DMS114 treated with DMSO at 0.1 percent for 48 hours (cell line): ENCODE results near the gene DNAJC21.

Source experiments
- DNase-seq: peaks from one replicate; lab custom pipeline; 2025; ENCODE audit not compliant: unreplicated experiment; lab: John Stamatoyannopoulos, UW

DNAJC21 gene

DNA sequence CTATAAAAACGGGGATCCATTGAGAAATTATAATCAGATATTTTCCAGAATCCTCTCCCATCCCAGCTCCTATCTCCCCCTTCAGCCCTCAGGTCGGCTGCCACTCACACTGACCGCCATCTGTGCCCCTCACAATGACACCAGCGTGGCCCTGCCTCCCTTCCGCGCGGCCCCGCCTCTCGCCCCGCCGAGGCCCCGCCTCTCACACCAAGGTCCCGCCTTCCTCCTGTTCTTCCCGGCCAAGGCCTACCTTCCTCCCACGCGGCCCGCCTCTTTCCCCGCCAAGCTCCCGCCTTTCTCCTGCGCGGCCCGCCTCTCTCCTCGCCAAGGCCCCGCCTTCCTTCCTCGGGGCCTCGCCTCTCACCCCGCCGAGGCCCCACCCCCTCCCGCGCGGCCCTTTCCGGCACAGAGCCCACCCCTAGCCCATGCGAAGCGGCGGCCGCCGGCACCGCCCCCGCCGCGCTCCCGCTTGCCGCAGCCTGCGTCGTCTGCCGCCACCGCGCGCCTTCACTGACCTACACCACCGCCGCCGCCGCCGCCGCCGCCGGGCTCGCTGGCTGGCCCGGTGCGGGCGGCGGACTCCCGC is at the start of gene DNAJC21:
TSS of gene DNAJC21 (plus strand) at position 426 of the 586 bp plus-strand sequence. CDS start 261 bp downstream, outside the sequence.
- DNase-seq, result peak; percentile 92

DNA sequence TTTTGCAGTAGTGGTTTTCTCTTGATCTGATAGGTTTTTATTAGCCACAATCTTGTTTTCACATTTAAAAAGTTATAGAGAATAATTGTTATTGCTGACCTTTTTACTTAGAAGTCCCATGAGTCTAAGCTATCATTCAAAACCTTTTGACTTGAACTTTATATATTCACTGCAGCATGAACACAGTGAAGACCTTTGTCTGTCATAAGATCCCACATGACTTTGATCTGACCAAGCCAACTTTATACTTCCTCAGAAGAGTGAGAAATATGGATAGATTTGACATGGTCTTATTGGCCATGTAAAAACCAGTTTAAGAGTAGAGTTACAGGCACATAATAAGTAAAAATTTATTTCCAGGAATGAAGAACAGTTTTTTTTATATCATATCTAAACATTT is 48.1 kb upstream of the DNAJC21 start:
- no peak for DNase-seq

DNA sequence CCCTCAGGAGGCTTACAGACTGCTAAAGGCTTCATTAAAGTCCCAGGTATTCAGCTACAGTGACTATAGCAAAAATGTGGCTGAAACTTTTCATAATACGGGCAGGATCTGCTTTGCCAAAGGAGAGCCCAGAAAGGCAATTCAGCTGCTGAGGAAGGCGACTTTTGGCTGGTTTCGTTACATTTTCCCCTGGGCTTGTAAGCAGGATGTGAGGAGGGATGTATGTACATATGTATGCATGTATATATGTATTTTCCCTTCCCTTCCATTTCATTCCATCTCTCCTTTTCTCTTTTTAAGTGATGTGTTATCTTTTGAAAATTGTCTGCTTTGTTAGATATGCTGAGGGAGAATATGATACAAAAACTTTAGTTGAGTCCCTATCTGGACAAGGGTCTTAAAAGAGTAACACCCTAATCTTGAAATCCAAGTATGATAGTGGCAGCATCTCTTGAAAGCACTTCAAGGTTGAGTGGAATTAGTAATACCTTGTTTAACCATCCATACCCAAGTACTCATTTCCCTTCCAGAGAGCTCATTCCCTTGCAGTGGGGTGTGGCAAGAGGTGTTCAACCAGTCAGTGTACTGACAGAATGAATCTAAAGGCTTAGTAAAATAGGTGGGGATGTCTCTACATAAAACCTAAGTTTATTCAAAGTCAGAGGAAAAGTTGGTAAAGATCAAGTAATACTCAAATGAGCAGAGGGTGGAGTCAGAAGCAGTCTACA is 42.8 kb upstream of the DNAJC21 start:
- DNase-seq, result no peak

DNA sequence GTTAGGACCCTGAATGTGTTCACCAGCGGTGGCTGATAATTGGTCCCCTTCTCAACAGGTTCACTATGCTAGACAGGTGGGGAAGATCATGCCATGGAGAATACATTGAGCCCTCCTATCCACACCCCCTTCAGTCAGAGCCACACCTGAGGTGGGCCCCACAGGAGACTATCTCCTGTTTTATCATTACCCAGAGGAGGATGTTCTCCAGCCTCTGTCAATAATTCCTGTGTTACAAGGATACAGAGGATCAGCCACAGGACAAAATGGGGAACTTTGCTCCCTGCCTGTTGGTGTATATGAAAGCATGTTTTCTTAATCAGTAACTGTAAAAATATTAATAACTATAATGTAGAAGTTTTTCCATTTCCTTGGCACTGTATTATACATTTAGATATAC is 40.0 kb upstream of the DNAJC21 start:
- no peak for DNase-seq

DNA sequence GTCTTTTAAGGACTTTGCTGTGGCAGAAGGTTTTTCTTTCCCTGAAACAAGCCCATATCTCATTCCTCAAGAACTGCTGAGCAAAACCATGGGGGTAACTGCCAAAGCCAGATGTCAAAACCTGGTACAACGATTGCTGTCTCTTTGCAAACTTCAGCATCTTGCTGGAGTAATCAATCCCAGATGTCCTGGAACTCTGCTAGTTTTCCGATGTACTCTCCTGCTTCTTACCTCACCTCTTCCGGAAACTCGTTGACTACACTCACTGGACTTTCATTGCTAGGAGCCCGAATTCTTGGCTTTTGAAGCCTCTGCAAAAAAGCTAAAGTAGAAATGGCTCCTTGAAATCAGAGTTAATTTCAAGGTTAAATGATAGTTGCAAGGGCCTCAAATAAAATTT is 37.4 kb upstream of the DNAJC21 start:
- DNase-seq, result no peak

DNA sequence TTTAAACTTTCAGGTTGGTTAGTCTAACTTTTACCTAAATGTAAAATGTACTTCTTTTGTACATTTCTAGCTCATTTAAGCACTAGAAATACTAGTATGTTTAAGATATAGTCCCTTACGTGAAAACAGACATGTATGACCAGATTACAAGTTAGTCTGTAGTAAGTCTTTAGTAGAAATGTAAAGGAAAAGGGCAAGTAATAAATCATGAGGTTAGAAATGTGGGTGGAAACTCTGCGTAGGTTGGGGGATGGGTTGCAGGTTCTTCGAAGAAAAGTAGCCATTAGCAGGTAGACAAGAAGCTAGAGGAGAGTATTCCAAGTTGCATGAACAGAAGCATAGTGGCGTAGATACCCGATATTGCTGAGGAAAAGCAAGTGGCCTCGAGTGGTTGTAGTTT is 36.9 kb upstream of the DNAJC21 start:
- DNase-seq, result no peak

DNA sequence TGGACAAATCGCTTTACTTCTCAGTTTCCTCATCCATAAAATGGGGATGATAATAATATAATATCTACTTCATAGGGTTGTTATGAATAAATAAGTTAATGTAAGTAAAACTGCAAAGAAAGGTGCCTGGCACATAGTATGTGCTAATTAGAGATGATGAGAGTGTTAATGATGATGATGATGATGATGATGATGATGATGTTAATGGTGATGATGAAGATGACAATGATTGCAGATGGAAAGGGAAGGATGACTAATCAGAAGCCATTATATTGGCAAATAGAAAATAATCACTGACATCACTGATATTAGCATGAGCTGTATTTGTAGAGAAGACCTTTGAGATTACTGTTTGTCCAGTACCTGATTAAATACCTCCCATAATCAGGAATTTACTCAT is 34.6 kb upstream of the DNAJC21 start:
- no peak for DNase-seq

DNA sequence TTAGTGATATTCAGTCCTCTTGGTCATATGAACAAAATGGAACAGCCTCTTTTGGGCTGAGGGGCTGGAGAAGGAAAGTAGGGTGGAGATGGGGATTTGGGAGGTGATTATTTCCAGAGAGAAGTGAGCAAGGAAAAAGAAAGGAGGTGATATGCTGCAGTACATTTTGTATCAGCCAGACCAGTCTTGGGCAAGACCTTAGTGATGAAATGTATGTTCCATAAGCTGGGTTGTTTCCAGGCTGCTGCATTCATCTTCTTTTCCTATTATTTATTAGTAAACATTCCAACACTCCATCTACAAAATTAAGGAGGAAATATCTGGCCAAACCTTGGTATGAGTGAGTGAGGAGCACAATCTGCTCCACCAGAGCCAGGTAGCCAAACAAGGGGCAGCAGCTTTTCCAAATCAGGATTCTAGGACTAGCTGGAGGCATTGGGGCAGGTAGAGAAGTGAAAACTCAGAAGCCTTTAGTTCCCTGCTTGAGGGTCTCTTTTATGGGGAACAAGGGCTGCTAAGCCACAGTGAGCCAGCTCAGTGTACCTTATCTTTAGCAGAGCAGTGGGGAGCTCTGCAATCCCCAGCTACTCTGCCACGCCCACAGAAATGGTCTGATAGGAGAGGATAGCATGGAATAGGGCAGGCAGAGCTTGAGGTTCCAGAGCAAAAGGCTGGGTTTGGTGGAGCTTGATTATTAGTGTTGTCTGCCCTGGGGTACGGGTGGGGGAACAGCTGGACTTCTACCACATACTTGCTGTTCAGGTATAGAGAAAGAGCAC is 33.5 kb upstream of the DNAJC21 start:
- no peak for DNase-seq

DNA sequence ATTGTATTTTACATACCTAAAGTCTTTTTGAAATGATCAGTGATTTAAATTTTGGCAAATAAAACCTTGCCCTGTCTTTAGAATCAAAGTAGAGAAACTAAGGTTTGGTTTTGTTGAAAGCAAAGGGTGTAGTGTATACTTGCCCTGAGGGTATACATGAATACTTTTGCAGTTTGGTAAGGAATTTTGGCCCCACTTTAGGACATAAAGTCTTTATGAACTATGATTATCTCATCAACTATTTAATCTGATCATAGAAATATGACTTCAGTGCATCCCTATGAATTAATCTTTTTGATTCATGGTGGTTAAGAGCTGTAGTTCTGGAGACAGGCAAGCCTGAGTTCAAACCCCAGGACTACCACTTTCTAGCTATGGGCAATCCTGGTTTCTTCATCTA is 31.7 kb upstream of the DNAJC21 start:
- DNase-seq, result no peak

DNA sequence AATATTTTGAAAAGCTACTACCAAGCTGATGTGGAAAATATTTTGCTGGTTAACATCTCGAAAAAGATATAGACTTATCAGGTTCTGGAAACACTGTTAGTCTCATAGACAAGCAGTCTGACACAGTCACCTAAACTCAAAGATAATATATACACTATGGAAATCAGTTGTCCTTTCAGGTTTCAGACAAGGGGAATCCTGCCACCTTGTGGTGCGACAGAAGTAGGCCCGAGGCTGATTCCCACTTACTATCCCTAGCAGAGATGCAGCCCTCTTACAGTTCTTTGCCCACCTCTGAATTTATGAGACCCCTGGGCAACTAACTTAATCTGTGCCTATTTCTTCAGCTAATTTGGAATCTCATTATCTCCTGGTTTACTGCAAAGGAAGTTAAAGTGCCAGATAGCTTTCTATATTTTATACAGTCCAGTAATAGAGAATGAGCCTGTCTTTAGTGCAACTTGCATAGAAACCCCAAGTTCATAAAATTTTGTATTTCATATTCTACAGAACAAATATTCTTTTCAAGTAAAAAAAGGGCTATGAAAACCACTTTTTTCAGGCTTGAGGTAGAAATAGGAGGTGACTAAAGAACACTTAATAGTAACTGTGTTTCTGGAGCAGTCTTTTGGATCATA is 31.0 kb upstream of the DNAJC21 start:
- peak; percentile 54 for DNase-seq

DNA sequence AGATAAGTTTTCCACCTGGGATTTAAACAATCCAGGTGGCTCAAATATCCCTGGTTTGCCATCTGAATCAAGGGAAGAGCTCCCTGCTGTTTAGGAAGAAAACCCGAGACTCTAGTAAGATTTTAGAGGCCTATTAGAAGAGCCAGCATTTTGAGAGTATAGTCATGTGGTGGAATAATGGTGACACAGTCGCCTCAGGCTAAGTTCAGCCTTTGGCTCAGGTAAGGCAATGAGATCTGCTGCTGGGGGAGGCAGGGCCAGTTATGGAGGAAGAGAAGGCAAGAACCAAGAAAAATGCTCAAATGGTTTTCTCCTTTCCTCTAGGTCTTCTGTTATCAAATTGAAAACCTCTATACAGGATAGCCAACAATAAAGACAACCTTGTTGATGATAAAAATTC is 30.3 kb upstream of the DNAJC21 start:
- DNase-seq, result no peak

DNA sequence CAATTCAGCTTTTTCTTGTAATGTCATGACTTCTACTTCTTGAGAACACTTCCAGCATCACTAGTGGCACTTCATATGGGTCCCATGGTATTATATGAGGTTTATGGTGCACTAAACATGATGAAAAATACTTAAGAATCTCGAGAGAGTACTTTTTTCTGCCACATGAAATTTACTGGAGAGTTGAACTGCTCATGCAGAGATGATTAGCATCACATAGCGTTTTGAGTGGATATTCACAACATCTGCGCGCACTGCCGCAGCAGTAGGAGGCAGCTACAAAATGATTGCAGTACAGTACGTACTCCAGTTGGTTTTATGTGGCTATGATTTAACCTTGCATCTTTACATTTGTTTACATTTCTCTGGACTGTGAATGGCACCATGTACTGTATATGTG is 28.7 kb upstream of the DNAJC21 start:
- DNase-seq, result no peak

DNA sequence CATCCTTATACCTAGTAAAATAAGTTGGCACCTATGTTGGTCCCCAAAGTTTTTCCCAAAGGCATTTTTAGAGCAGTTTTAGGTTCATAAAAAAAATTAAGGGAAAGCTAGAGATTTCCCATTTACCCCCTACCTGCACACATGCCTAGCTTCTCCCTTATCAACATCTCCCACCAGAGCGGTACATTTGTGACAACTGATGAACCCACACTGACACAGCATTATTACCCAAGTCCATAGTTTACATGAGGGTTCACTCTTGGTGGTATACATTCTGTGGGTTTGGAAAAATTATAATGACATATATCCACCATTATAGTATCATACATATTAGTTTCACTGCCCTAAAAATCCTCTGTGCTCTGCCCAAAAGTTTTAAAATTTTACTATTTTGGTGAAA is 26.1 kb upstream of the DNAJC21 start:
- no peak for DNase-seq

DNA sequence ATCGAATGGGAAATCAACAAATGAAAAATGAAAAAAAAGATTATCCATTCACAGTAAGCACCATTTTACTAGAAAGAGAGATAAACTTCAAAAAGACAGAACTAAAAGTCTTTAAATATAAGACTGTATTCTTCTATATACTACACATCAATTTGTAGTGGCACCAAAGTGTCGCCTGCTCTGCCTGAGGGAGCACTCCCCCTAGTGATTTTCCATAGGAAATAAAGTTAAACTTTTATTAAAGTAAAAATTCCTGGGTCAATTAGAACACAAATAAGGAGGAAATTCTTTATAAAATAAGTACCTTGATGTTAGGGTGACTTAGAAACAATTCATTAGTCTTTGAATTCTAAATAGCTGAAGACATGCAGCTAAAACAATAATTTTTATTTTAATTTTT is 23.8 kb upstream of the DNAJC21 start:
- DNase-seq, result no peak

DNA sequence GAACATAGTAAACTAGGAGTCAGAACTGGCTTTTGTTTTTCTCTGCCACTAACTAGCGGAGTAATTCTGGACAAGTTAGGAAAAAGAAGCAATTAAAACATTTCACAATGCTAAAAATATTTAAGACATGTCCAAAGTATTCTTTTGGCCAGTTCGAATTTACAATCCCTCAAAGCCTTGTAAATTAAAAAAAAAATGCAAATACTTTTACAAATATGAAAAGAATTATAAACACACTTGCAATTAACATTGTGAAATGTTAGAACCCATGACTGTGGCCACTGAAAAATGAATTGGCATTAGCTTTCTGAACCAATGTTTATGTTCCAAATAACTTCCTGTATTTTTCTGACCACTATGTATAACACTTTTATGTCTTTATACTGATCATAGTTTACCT is 16.3 kb upstream of the DNAJC21 start:
- DNase-seq, result no peak

DNA sequence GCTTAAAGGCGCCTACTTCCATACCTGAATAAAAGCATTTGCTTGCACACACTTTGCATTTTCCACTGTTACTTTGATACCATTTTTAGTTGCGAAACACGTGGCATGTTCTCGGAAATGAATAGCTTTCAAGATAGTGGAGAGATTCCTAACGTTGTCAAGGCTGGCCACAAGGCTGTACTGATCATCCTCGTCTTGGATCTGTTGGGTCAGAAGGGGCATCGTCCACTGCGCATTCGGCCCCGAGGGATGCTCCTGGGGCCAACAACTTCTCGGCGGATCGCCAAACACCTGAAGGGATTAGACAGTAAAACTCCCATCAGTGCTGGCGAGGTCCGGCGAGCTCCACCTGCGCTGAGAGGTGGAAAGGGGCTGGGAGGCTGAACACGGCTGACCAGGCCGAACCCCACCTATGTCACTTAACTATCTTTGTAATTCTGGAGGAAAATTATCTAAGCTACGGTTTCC is 14.7 kb upstream of the DNAJC21 start:
- DNase-seq, result no peak

DNA sequence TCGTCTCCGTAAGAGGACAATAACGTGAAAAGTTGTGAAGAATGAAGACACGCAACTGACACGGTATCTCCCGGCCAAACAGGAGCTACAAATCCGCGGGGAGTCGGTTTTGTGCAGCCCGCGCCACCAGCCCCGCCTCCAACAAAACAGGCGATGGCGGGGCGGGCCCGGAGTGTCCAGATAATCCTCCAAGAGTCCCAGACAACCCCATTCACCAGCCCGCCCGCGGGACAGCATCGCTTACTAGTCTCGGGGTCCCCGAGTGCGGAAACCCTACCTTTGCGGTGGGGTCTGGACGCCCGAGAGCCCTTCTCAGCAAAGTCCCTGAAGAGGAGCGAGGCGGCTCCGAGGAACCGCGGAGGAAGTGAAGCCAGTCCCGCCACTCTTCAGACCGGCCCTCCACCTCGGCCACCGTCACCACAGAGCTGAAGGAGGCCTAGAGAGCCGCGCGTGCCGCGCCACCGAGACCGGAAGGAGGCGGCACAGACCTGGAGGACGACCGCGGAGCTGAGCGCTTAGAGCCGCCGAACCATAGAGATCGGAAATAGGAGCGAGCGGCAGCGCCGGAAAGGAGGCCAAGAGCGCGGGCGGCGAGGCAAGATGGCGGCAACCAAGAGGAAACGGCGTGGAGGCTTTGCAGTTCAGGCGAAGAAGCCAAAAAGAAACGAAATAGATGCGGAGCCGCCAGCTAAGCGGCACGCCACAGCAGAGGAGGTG is 14.1 kb upstream of the DNAJC21 start, which contains the start of the genes BRIX1 and RAD1:
TSS of gene BRIX1 (plus strand) at position 573 of the 717 bp plus-strand sequence. CDS start at position 601, 28 bp downstream.
TSS of gene RAD1 (minus strand) at position 366 of the 717 bp plus-strand sequence. CDS start 612 bp downstream, outside the sequence.
- peak; percentile 91 for DNase-seq

DNA sequence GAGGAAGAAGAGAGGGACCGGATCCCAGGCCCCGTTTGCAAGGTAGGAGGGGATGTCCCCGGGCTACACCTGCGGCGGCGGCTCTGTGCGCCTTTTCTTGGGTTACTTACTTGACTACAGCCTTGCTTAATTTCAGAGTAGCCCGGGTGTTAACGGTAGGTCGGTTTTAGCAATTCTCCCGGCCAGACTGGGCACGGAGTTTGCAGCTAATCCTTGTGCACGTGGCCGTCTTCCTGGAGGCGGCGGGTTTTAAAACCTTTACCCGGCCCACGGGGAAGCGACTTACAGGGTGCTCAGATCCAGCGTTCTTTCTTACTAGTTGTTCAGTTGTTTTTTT is 13.5 kb upstream of the DNAJC21 start:
- no peak for DNase-seq

DNA sequence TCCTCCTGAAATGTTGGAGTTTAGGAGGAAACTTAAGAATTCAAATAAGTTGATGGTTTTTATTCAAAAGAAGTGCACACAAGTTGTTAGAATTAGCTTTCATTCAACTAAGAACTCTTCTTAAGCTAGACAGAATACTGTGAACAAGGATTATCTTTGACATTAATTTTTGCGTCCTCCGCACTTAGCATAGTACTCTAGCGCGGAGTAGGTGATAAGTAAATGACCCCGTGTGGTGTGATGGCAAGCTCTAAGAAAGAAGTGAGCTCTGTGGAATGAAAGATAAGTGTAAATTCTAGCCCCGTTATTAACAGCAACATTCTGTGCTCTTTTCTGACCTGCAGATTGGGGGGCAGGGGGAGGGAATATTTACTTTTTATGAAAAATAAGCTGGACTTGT is 12.8 kb upstream of the DNAJC21 start:
- no peak for DNase-seq

DNA sequence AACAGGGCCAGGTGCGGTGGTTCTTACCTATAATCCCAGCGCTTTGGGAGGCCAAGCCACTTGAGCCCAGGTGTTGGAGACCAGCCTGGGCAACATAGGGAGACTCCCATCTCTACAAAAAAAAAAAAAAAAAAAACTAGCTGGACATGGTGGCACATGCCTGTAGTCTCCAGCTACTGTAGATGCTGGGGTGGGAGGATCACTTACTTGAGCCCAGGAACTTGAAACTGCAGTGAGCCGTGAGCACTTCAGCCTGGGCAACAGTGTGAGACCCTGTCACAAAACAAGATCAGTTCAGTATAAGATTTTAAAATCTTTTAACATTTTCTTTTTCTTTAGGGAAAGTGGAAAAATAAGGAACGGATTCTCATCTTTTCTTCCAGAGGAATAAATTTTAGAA is 11.3 kb upstream of the DNAJC21 start:
- DNase-seq, result no peak

DNA sequence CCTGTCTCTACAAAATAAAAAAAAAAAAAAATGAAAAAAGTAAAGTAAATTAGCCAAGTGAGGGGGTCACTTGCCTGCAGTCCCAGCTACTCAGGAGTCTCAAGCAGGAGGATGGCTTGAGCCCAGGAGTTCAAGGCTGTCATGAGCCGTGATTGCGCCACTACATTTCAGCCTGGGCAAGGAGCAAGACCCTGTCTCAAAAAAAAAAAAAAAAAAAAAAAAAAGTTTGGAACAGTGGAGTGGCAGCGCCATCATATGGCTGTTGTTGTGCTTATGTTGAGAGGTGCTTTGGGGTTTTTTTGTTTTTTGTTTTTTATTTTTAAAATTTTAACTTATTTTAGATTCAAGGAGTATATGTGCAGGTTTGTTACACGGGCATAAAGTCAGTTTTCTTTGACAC is 10.3 kb upstream of the DNAJC21 start:
- no peak for DNase-seq
